ENCODE data around the gene ANHX.

The ANHX gene

DNA sequence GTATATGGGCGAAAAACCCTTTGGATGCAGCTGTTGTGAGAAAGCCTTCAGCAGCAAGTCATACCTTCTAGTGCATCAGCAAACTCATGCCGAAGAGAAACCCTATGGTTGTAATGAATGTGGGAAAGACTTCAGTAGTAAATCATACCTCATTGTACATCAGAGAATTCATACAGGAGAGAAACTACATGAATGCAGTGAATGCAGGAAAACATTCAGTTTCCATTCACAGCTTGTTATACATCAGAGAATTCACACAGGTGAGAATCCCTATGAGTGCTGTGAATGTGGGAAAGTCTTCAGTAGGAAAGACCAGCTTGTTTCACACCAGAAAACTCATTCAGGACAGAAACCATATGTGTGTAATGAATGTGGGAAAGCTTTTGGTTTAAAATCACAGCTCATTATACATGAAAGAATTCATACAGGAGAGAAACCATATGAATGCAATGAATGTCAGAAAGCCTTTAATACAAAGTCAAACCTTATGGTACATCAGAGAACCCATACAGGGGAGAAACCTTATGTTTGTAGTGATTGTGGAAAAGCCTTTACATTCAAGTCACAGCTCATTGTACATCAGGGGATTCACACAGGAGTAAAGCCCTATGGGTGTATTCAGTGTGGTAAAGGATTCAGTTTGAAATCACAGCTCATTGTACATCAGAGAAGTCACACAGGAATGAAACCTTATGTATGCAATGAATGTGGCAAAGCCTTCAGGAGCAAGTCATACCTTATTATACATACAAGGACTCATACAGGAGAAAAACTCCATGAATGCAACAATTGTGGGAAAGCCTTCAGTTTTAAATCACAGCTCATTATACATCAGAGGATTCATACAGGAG lies 33.0 kb downstream of the ANHX start:
- DNase-seq (ENCODE audit: low spot score), result no peak

DNA sequence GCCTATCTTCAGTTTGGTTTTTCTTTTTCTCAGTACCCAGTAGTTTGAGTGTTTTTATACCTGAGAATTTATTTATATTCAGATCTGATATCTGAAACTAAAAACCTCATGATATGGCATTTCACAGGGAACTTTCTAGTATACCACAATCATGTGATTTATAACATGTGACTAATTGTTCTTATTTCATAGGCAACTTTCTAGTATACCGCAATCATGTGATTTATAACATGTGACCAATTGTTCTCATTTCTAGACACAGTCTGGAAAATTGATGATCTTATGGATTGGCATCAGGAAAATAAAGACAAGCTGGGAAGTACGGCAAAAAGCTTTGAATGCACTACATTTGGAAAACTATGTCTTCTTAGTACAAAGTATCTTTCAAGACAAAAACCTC lies 33.8 kb downstream of the ANHX start:
- no peak for DNase-seq (ENCODE audit: low spot score)

GRCh38 chr12:133192847-133193246 lies 42.8 kb downstream of the ANHX start:
- DNase-seq (ENCODE audit: low spot score), result no peak

GRCh38 chr12:133190176-133190575 lies 45.5 kb downstream of the ANHX start:
- no peak for DNase-seq (ENCODE audit: low spot score)

- DNase-seq (ENCODE audit: low spot score), result peak; percentile 90
Measured at GRCh38 chr12:133181238-133181959, 54.3 kb downstream of the ANHX start, which contains the start of gene ZNF268. TSS of gene ZNF268 (plus strand) at chr12:133181495. CDS start at chr12:133181998, 503 bp downstream.

DNA sequence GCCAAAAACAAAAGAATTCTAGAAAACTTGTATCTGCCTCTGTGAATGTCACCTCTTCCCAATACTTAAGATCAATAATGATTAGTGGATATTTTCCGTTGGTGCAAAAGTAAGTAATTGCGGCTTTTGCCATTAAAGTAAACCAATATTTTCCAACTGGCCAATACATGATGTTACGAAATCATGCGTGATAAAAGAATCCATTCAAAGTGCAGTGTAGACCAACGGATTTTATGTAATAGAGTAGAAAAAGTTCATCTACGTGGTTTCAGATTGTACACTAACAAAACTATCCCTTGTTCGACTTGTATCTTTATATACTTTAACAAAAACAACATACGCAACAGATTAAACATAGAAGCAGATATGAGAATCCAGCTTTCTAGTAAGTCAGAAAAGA lies 55.0 kb downstream of the ANHX start:
- no peak for DNase-seq (ENCODE audit: low spot score)

- no peak for DNase-seq (ENCODE audit: low spot score)
Measured at GRCh38 chr12:133174901-133175300, 60.8 kb downstream of the ANHX start.

DNA sequence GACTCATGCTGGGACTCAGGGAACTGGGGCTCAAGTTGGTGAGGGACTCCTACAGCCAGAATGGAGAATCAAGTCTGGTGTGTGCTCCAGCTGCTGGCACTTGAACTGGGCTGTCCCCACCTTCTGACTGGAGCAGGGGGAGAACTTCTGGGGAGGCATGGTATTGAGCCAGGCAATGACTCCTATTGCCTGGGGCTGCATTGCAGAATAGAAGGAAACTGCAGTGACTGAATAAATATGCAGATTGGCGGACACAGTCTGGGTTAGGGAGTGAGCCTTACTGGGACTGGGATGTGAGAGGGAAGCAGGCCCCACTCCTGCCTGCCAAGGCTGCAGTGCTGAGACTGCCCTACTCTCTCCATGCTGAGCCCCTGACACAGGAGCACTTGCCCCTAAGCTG lies 63.2 kb downstream of the ANHX start:
- DNase-seq (ENCODE audit: low spot score), result no peak
